GM12873 (cell line): ENCODE measurements around the gene MAP2.

Source experiments
- TF ChIP-seq, protein P1 (sequence below): IDR thresholded peaks from 2 replicates; pipeline ENCODE4 v1.5.1; 2012; ENCODE audit warnings: low read depth, mild to moderate bottlenecking, moderate library complexity, low read length, control low read depth; ENCODE audit not compliant: insufficient read depth; ENCODE audit errors: missing control alignments

MAP2 gene

DNA sequence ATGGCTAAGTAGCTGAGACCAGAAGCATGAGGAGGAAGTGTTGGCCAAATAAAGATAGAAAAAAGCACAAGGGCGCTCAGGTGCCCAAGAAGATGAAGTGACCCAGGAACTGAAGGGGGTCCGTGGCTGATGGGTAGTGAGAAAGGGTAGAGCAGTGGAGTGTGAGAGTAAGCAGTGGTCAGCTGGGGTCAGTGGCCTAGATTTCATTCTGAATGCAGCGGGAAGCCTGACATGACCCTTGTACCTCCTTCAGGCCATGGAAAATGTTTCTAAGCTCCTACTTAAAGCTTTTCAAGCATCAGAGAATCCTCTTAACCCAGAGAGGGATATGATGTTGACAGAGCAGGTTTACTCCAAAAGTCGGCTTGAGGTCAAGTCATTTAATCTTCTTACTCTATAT, 258.8 kb downstream of the MAP2 start:
- TF ChIP-seq, protein P1, sequence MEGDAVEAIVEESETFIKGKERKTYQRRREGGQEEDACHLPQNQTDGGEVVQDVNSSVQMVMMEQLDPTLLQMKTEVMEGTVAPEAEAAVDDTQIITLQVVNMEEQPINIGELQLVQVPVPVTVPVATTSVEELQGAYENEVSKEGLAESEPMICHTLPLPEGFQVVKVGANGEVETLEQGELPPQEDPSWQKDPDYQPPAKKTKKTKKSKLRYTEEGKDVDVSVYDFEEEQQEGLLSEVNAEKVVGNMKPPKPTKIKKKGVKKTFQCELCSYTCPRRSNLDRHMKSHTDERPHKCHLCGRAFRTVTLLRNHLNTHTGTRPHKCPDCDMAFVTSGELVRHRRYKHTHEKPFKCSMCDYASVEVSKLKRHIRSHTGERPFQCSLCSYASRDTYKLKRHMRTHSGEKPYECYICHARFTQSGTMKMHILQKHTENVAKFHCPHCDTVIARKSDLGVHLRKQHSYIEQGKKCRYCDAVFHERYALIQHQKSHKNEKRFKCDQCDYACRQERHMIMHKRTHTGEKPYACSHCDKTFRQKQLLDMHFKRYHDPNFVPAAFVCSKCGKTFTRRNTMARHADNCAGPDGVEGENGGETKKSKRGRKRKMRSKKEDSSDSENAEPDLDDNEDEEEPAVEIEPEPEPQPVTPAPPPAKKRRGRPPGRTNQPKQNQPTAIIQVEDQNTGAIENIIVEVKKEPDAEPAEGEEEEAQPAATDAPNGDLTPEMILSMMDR, result no peak

DNA sequence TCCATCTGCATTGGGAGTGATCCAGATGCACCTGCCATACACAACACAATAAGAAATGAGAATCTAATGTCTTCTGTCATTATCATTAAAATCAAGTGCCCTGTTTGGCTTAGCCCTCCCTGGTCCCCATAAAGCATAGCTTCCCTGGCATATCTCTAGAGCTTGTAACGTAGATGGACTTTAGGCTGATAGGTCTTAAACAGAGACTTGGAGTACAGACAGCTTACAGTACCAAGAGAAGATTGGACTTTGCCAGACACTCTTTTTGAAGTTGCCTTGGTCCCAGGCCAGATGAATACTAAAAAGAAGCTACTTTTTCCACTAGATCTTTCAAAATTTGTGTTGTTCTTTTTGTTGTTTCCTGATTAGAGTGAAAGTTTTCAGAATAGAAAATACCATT, 261.5 kb downstream of the MAP2 start:
- TF ChIP-seq, protein P1, result no peak

DNA sequence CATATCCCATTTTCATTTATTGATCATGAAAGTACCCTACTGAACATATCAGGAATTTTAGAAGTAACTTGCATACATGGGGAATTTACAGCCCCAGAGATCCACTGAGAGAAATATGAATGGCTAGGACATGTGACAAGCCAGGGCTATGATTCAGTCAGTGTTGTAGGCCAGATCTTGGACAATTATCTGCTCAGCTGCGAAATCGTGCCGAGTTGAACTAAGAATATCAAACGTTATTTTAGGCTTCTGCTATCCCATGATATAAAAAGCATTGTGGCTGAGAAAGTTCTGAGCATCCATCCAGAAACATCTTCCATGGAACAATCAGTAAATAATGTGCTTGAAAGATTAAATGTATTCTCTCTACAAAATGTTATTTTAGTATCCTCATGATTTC, 262.1 kb downstream of the MAP2 start:
- TF ChIP-seq, protein P1, result no peak

DNA sequence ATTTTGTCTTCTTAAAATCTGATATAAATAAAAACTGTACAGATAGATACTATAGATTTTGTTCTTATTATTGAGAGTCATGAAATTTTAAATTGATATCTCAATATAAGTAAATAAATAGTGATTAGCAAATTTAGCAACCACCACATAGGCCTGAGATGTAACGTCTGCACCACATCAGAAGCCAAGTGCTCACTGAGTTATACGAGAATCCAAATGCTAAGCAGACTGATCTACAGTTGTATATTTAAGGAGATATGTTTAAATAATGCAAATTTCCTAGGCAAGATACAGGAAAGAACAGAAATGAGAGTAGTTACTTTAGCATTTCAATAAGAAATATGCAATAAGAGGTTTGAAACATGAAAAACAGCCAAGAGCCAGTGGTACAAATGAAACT, 262.6 kb downstream of the MAP2 start:
- TF ChIP-seq, protein P1, result no peak

DNA sequence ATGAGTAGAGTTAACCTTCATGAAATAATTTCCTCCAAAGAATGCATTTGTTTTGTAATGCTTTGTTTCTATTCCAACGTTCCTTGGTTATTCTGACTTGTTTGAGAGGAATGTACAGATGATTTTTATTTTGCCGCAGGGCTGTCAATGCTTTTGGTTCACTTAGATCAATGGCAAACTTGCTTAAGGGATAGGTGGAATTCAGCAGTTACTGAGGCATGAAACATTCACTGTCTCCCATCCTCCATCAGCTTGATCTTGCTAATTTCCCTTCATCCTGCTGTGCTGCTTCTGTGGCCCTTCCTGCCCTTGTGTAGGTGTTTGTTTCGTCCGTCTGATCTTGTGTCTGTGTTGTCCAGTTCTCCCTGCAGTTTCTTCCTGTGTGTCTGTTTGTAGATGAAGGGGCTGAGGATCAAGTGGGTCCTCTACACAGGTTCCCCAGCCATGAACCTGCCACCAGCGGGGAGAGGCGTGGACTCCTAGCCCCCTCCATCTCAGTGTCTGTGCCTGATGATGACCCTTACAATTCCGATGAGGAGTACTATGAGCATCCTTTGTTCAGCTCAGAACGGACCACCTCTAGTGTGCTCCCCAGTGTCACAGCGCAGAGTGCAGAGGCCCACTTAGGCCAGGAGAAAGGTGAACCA, 263.6 kb downstream of the MAP2 start:
- TF ChIP-seq, protein P1, result no peak

DNA sequence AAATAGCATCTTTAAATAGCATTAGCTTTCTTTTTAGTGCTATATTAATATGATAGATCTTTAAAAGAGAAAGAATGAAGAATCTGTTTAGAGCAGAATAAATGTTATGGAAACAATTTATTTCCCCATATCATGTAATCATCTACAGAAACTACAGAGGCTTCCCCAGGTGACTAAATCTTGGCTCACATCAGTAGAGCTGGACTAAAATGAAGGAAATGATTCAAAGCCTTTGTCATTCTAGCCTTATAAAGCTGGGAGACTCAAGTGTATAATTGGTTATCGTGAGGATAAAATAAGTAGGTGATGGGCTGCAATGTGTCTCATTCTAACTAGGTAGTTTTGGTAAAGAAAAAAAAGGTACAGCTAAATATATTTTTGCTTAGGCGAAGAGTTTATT, 264.5 kb downstream of the MAP2 start:
- TF ChIP-seq, protein P1, result no peak

DNA sequence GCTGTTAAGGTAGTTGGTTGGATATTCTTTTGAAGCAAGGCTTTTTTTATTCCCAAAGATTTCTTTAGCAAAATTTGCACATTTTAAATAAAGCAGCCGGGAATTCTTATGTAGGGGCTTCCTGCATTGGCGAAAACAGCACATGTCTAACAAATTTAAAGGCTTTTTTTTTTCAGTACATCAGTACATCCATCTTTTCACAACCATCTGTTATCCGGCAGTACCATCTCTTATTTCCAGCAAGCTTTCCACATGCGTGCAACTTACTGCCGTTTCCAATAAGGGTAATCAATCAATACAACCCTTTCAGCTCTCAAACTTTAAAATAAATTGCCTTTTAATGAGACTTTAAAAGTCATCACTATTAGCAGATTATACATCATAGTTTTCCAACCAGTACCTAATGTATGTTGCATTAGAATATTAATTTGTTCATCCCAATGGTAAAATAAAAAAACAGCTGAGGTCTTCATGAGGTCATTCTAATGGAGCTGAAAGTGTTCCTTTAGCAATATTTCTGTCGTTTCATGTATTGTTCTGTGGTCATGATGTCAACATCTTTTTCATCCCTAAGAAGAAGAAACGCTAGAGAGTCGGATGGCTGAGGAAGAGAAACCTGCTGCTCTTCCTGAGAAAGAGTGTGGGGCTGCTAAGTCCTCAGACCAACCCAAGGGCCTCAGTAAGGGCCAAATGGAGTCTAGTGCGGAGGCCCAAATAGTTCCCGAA, 266.3 kb downstream of the MAP2 start:
- TF ChIP-seq, protein P1, result no peak
